Inflammatory macrophage (primary cell): ENCODE data around the gene RAMACL.

ENCODE experiments used
- DNase-seq, 2 donors: peaks; one replicate each; pipeline ENCODE4 v3.0.0-alpha.2; 2020 to 2022

RAMACL gene

DNA sequence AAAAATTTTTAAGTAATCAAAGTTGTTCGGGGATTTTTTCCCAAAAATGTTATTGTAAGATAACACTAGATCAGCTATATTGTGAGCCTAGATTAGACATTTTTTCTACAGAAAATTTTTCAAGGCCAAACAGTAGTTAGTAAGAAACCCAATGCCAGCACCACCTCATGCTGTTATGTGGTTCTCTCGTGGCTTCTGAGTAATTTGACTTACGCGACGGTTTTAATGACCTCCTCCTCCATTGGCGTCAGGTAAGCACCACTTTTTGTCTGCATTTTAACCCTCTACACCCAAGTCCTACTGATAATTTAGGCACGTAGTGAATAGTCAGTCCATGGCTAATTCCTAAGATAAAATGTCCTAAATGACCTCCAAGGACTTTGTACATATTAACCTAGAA lies 30.9 kb upstream of the RAMACL start:
- no peak for DNase-seq

- DNase-seq: no peak
These were observed 30.1 kb upstream of the RAMACL start for GRCh38 chr6:166616261-166617238.

- no peak for DNase-seq
These were observed 28.7 kb upstream of the RAMACL start for GRCh38 chr6:166615059-166615770.

- DNase-seq: no peak
These were observed 28.1 kb upstream of the RAMACL start for GRCh38 chr6:166614589-166614988.

GRCh38 chr6:166614171-166614583 lies 27.7 kb upstream of the RAMACL start:
- no peak for DNase-seq

DNA sequence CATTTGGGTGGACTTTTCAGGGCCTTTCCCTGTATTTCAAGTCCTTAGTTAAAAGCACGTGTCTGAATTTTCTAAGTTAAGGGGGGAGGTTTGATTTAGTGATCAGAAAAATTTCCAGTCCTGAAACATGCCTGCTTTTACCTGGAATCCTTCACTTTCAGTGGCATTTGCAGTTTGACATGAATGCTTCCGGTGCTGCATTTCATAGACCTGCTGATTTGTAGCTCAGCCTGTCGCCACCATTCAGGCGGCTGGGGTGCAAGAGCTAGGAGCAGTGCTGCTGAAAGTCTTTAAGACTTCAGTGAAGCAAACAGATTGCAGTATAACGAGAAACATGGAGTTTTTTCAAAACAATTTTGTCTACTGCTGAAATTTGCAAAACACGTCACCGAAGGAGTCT lies 26.5 kb upstream of the RAMACL start:
- no peak for DNase-seq

DNA sequence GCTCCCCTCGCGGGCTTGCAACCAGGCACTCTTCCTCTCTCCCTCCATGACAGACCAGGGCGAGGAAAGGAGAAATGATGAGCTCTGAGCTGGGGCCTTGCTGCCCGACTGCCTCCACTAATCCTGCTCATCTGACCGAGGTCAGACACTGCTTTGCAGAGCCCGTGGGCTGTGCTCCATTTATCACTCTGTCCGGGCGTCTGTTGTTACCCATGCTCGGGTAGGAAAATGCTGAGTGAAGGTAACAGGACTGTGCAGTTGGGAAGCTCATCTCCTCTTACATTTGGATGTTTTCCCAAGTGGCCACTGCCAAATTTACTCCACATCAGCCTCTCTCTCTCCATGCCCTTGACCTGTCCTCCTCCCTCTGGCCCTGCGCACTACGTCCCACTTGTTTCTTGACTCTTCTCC lies 26.0 kb upstream of the RAMACL start:
- DNase-seq: no peak

DNA sequence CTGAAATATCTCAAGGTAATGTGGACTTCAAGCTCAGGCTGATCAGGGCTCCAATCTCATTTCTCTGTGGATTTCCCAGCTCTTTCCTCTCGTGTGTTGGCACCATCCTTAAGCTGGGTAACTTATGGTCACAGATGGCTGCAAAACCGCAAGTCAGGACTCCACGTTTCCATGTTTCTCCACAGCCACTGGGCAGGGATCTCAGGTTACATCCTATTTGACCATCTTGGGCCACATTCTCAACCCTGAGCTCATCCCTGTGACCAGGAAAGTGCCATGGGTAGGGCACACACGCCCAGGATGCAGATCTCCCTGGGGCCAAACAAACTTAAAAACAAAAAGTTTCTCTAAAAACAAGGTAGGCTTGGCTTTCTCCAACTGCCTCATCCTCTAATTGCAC lies 25.2 kb upstream of the RAMACL start:
- no peak for DNase-seq

DNA sequence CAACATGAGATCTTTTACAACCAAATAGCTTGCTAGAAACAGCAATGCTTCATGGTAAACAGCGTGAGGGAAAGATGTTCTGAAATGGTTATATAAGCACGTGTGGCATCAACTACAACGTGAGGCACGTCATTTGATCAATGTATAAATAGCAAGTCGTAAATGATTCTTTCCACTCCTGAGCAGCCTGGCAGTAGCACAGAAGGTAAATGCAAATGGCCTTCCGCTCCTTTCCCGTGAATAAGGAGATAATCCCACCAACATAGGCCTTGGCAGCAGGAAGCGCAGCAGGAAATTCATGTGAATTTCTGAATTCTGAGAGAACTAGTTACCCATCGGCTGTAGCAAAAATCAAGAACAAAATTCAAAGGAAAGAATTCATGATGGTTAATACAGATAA lies 23.6 kb upstream of the RAMACL start:
- DNase-seq: no peak

GRCh38 chr6:166608774-166609173 lies 22.3 kb upstream of the RAMACL start:
- no peak for DNase-seq

GRCh38 chr6:166605752-166606151 lies 19.3 kb upstream of the RAMACL start:
- no peak for DNase-seq

GRCh38 chr6:166604911-166605310 lies 18.4 kb upstream of the RAMACL start:
- no peak for DNase-seq

- no peak for DNase-seq
These were observed 17.9 kb upstream of the RAMACL start for GRCh38 chr6:166604328-166604727.

- peak; percentile 79 to 91 for DNase-seq
These were observed 16.7 kb upstream of the RAMACL start for GRCh38 chr6:166603043-166603690.

DNA sequence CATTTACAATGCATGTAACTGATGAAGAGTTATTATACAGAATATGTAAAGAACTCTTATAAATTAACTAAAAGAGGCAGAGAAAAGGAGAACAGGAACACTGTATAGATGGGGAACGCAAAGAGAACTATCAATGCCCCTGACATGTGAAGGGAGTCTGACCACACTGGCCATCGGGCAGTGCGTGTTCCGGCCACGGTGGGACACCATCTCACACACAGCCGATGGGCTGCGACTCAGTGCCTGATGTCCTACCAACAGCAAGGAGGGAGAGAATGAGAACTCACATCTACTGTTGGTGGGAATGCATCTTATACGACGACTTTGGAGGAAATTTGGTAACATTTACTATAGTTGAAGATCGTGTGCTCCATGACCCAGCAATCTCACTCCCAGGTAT lies 15.5 kb upstream of the RAMACL start:
- no peak for DNase-seq

- no peak for DNase-seq
These were observed 14.5 kb upstream of the RAMACL start for GRCh38 chr6:166600931-166601330.

DNA sequence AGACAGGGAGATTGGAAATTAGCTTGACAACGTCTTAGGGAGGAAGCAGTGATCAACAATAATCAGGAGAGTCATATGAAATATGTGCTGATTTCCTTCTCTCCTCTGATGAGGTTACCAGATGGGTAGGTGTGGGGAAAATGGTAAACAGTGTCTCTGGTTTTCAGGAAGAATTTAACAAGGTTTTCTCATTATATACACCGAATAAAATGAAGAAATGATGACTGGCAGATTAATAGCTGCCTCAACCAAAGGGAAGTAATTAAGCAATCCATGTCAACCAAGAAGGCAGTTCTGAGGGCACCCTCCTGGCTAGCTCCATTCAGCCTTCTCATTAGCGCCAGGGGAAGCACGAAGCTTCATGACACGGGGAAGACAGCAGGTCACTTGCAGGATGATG lies 12.7 kb upstream of the RAMACL start:
- DNase-seq: peak; percentile 69 to 76

- peak; percentile 95 to 96 for DNase-seq
These were observed 12.1 kb upstream of the RAMACL start for GRCh38 chr6:166598441-166599138.

DNA sequence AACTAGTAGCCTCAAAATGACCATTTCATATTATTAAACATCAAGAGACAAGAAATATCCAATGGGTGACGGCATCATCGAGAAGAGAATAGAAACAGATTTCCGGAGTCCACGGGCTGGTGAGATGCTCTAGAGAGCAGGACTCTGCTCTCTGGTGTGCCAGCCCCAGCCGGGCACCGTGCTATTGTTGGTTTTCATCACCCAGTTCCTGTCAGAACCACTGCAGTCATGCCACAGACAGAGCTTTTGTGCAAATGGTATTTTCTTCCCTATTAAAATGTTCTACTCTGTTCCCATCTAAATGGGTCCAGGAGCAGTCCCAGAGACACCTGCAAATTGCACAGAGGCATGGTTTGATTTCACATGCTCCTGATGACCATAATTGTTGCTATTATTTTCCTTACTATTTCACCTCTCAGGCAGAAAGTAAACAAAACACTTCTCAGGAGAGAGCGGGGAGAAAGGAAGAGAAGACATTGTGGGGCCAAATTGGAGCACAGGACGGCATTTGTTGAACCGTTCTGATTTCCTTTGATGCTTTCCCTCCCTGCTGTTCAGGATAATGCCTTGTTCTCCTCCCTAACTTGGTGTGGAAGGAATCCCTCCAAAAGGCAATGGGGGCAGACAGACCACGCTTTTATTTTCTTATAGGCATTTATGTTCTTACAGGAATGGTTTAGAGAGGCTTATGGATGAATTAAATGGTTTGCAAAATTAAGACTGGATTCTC lies 11.4 kb upstream of the RAMACL start:
- DNase-seq: peak; percentile 35 to 44

DNA sequence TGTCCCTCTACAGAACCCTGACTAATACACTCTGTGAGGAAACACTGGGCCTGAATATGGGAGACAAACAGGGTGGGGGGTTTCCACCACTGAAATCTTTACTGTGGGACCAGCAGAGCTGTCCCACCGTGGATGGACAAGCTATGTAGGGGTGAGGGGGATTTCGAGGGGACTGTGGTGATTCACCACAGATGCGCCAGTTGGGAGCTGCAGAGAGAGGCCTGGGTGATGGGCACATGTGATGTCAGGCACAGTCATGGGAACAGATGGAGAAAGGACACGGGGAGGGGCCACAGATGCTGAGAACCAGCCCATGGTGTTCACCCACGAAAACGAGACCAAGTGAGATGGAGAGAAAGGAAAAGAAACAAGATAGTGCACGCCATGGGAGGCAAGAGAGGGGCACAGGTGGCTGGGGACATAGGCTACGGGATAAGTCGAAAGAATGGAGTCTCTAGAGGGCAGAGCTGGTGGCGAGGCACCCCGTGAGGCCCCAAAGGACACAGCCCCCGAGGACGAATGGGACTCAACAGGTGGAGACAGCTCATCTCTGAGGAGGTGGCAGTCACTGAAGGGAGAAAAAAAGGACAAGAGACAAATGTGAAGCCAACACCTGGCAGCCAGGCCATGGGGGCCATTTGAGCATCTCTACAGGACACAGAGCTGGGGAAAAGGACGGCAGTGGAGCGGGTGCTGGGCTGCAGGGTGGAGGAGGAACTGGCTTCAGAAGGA lies 10.5 kb upstream of the RAMACL start:
- no peak for DNase-seq

DNA sequence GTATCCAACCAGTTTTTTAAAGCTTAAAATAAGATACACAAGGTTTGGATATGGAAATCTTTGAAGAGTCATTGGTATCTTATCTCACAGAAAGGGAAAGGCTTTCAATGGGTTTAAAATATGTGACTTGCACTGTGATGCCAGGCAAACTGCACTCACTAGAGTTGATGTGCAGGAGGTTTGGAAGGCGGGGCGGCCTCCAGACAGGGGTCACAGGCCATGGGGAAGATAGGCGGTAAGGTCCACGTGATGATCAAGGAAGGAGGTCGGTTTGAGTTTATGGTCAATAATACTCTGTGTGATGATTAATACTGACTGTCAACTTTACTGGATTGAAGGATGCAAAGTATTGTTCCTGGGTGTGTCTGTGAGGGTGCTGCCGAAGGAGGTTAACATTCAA lies 9.5 kb upstream of the RAMACL start:
- no peak for DNase-seq
